HCT116 (cell line): ENCODE data around the gene CORO2A.
"Not testable (repeated sequence)": the region's sequence is repeated elsewhere in the genome, so short reads cannot be mapped to it uniquely, and the experiment has no call there.

Experiments
- EZH2 ChIP-seq: fragments of 200-600 bp; sonication (generic); IDR thresholded peaks from 2 replicates; pipeline ENCODE4 v1.6.1; 2017; ENCODE audit warnings: antibody characterized with exemption, mixed run types
- EZH2phosphoT487 ChIP-seq: fragments of 200-600 bp; IDR thresholded peaks from 2 replicates; pipeline ENCODE4 v1.6.1; 2018; ENCODE audit warnings: antibody characterized with exemption, borderline replicate concordance
- POLR2AphosphoS5 ChIP-seq: IDR thresholded peaks from 2 replicates; pipeline ENCODE4 v1.6.1; 2011; ENCODE audit warnings: mild to moderate bottlenecking, low read depth, low read length, moderate library complexity
- SRF ChIP-seq: IDR thresholded peaks from 2 replicates; pipeline ENCODE4 v1.6.1; 2012; ENCODE audit warnings: low read depth
- TF ChIP-seq, protein P1 (sequence below), 3 experiments: fragments of 200-600 bp in 1 of 3; sonication (generic) in 1 of 3; IDR thresholded peaks in 2 of 3; conservative IDR thresholded peaks in 1 of 3; 2 replicates each; pipeline ENCODE4 v1.5.1; 2012 to 2017; ENCODE audit warnings: low read depth in 2 of 3, low read length in 2 of 3, antibody characterized with exemption in 1 of 3, borderline replicate concordance in 1 of 3, control low read depth in 1 of 3, mild to moderate bottlenecking in 1 of 3, mixed read lengths in 1 of 3, mixed run types in 1 of 3, moderate library complexity in 1 of 3; ENCODE audit not compliant: insufficient read depth in 1 of 3

DNA sequence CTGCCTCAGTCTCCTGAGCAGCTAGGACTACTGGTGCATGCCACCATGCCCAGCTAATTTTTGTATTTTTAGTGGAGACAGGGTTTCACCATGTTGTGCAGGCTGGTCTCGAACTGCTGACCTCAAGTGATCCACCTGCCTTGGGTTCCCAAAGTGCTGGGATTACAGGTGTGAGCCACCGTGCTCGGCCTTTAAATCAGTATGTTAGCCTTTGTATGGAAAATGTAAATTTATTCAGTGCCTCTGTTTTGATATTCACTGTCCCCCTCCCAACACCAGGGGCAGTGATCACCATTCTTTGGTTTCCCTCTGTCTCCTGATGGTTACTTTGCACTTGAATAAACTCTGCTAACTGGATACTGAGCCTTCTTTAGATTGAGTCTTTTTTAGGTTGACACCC is 101.8 kb downstream of the CORO2A start:
- TF ChIP-seq, protein P1, sequence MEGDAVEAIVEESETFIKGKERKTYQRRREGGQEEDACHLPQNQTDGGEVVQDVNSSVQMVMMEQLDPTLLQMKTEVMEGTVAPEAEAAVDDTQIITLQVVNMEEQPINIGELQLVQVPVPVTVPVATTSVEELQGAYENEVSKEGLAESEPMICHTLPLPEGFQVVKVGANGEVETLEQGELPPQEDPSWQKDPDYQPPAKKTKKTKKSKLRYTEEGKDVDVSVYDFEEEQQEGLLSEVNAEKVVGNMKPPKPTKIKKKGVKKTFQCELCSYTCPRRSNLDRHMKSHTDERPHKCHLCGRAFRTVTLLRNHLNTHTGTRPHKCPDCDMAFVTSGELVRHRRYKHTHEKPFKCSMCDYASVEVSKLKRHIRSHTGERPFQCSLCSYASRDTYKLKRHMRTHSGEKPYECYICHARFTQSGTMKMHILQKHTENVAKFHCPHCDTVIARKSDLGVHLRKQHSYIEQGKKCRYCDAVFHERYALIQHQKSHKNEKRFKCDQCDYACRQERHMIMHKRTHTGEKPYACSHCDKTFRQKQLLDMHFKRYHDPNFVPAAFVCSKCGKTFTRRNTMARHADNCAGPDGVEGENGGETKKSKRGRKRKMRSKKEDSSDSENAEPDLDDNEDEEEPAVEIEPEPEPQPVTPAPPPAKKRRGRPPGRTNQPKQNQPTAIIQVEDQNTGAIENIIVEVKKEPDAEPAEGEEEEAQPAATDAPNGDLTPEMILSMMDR (IDR thresholded peaks at IDR 0.05 in 2 of 3, conservative IDR thresholded peaks at IDR 0.05 in 1 of 3; ENCODE audit: borderline replicate concordance in 1 of 3, insufficient read depth in 1 of 3, low read depth in 2 of 3, low read length in 2 of 3): peak in 1 of 3 experiments; percentile 34; a peak in 1 of 6 replicates
- not testable (repeated sequence) for TF ChIP-seq POLR2AphosphoS5, SRF, EZH2phosphoT487, EZH2
